ENCODE data around the gene CTU2.

The CTU2 gene

GRCh38 chr16:88701581-88702370, 4.5 kb upstream of the CTU2 start:
- peak overlapping the region; percentile 46 for H3K4me3 ChIP-seq (ENCODE audit: low read depth, low read length, poor library complexity, severe bottlenecking)
- no peaks in the 10 kb centered on the region for H3F3A ChIP-seq (ENCODE audit: insufficient read depth, low read length)
- TF ChIP-seq EZH2 (IDR thresholded peaks at IDR 0.05; ENCODE audit: borderline replicate concordance, low read length) (no peak), CTCF (IDR thresholded peaks at IDR 0.05; ENCODE audit: low read length) (no peak)
- H3K4me1 ChIP-seq (ENCODE audit: insufficient read depth, low read length, severe bottlenecking), result peaks cover 47% of the 10 kb centered on the region
- no peaks in the 10 kb centered on the region for H3K79me2 ChIP-seq (ENCODE audit: insufficient read depth, low read length)
- no peaks in the 10 kb centered on the region for H4K20me1 ChIP-seq (ENCODE audit: insufficient read depth, low read length)
- no peak overlapping the region for H2AFZ ChIP-seq (ENCODE audit: low read length)
- H3K36me3 ChIP-seq (ENCODE audit: insufficient read depth, low read length), result peaks cover 7% of the 10 kb centered on the region; the same call in 1 of the 2 replicates
- no peak overlapping the region for H3K27ac ChIP-seq (ENCODE audit: low read depth, low read length, poor library complexity, severe bottlenecking)
- 0 out of 2 replicates have a peak, but pooled peaks cover 5% of the 10 kb centered on the region for H3K27me3 ChIP-seq (ENCODE audit: insufficient read depth, low read length)
- H3K9me3 ChIP-seq (ENCODE audit: low read length), result no peaks in the 10 kb centered on the region
- peak overlapping the region; percentile 28; the same call in 1 of the 2 replicates for H3K9ac ChIP-seq (ENCODE audit: low read length)
- H3K9me2 ChIP-seq (ENCODE audit: low read depth, low read length), result no peaks in the 10 kb centered on the region
- H3K4me2 ChIP-seq (ENCODE audit: low read length), result peak overlapping the region; percentile 52

- Histone ChIP-seq H3K36me3 (ENCODE audit: insufficient read depth, low read length) (peaks cover 1% of the 10 kb centered on the region; the same call in 1 of the 2 replicates), H3K4me3 (ENCODE audit: low read depth, low read length, poor library complexity, severe bottlenecking) (peak overlapping the region; percentile 99), H3K27me3 (ENCODE audit: insufficient read depth, low read length) (0 out of 2 replicates have a peak, but pooled peaks cover 5% of the 10 kb centered on the region), H3F3A (ENCODE audit: insufficient read depth, low read length) (no peaks in the 10 kb centered on the region), H4K20me1 (ENCODE audit: insufficient read depth, low read length) (no peaks in the 10 kb centered on the region), H3K9me3 (ENCODE audit: low read length) (no peaks in the 10 kb centered on the region), H3K9ac (ENCODE audit: low read length) (peak overlapping the region; percentile 50; the same call in 1 of the 2 replicates), H3K27ac (ENCODE audit: low read depth, low read length, poor library complexity, severe bottlenecking) (peak overlapping the region; percentile 67), H2AFZ (ENCODE audit: low read length) (no peak overlapping the region), H3K79me2 (ENCODE audit: insufficient read depth, low read length) (no peaks in the 10 kb centered on the region), H3K4me2 (ENCODE audit: low read length) (peak overlapping the region; percentile 89), H3K9me2 (ENCODE audit: low read depth, low read length) (no peaks in the 10 kb centered on the region), H3K4me1 (ENCODE audit: insufficient read depth, low read length, severe bottlenecking) (peaks cover 55% of the 10 kb centered on the region)
- TF ChIP-seq CTCF (IDR thresholded peaks at IDR 0.05; ENCODE audit: low read length) (no peak), EZH2 (IDR thresholded peaks at IDR 0.05; ENCODE audit: borderline replicate concordance, low read length) (no peak)
These were observed 3.7 kb upstream of the CTU2 start for GRCh38 chr16:88702371-88703210.

- no peaks in the 10 kb centered on the region for H3K9me2 ChIP-seq (ENCODE audit: low read depth, low read length)
- H3K79me2 ChIP-seq (ENCODE audit: insufficient read depth, low read length), result no peaks in the 10 kb centered on the region
- TF ChIP-seq EZH2 (IDR thresholded peaks at IDR 0.05; ENCODE audit: borderline replicate concordance, low read length), result no peak
- no peak for TF ChIP-seq CTCF (IDR thresholded peaks at IDR 0.05; ENCODE audit: low read length)
- H3K27me3 ChIP-seq (ENCODE audit: insufficient read depth, low read length), result 0 out of 2 replicates have a peak, but pooled peaks cover 5% of the 10 kb centered on the region
- H3K4me1 ChIP-seq (ENCODE audit: insufficient read depth, low read length, severe bottlenecking), result peaks cover 63% of the 10 kb centered on the region
- no peaks in the 10 kb centered on the region for H3K36me3 ChIP-seq (ENCODE audit: insufficient read depth, low read length)
- peak overlapping the region; percentile 50; the same call in 1 of the 2 replicates for H3K9ac ChIP-seq (ENCODE audit: low read length)
- H4K20me1 ChIP-seq (ENCODE audit: insufficient read depth, low read length), result no peaks in the 10 kb centered on the region
- peak overlapping the region; percentile 89 for H3K4me2 ChIP-seq (ENCODE audit: low read length)
- peak overlapping the region; percentile 99 for H3K4me3 ChIP-seq (ENCODE audit: low read depth, low read length, poor library complexity, severe bottlenecking)
- peak overlapping the region; percentile 67 for H3K27ac ChIP-seq (ENCODE audit: low read depth, low read length, poor library complexity, severe bottlenecking)
- H2AFZ ChIP-seq (ENCODE audit: low read length), result no peak overlapping the region
- H3F3A ChIP-seq (ENCODE audit: insufficient read depth, low read length), result no peaks in the 10 kb centered on the region
- no peaks in the 10 kb centered on the region for H3K9me3 ChIP-seq (ENCODE audit: low read length)
These were observed 2.6 kb upstream of the CTU2 start for GRCh38 chr16:88703486-88704309.
